HG02763 (cell line): ENCODE results near the gene HERPUD1.

Experiments
- ATAC-seq: cut with Tn5 transposase; IDR thresholded peaks from one replicate; pipeline ENCODE4 v1.9.1; 2021; ENCODE audit warnings: mild to moderate bottlenecking, moderate library complexity; ENCODE audit not compliant: unreplicated experiment

Gene HERPUD1

DNA sequence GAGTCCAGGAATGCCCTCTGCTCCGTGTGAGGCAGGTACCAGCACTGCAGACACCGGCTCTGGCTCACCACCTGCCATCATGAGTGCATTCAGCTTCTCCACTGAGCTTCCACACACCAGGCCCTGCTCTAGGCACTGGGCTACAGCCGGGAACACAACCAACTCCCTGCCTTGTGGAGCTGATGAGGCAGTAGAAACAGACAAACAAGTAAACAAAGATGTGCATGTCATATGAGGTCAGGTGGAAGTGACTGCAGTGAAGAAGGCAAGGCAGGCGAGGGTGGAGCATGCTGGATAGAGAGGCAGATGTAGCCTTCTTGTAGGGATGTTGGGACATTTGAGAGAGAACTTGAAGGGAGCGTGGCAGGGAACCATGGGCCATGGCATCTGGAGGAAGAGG lies 62.4 kb downstream of the HERPUD1 start:
- ATAC-seq = no peak
